ENCODE data around the gene MAPKBP1. TPM values are rescaled to one million over a fixed set of nuclear protein-coding genes. Genes with fewer than 3 reads are reported as not detected.
"Not testable (repeated sequence)": the region's sequence is repeated elsewhere in the genome, so short reads cannot be mapped to it uniquely, and the experiment has no call there.

MAPKBP1 gene
- 10 to 100 TPM; 35.3 to 64.4 (median 47.7) TPM for total RNA-seq

GRCh38 chr15:41774062-41774881 lies at the start of gene MAPKBP1:
MAPKBP1 (plus strand) TSS chr15:41774484; CDS start chr15:41775276, 792 bp downstream.
- peak; percentile 98 to 99 for DNase-seq (ENCODE audit: low spot score in 2 of 2)
- TF ChIP-seq POLR2A (IDR thresholded peaks at IDR 0.05) (no peak), CTCF (IDR thresholded peaks at IDR 0.05) (no peak)
- peak within 1 kb of the TSS; percentile 78 for H3K4me3 ChIP-seq (ENCODE audit: low read depth, poor library complexity, severe bottlenecking)
- intact Hi-C loops (cut with DNase I; ENCODE audit: low total_unique reads) = loop anchor here (5.0 kb wide), 1 partner anchor 38 kb away; no protein-coding TSS in a partner anchor
- WGBS, 2 donors = 0% methylated on average over 41 to 55 of the region's 62 CpGs

GRCh38 chr15:41727143-41727542 lies 47.1 kb upstream of the MAPKBP1 start:
- DNase-seq (ENCODE audit: low spot score in 2 of 2) = no peak
- intact Hi-C loops (cut with DNase I; ENCODE audit: low total_unique reads) = no loop called here
- 94 to 96% methylated on average over 3 of the region's 3 CpGs for WGBS, 2 donors
- TF ChIP-seq POLR2A (IDR thresholded peaks at IDR 0.05) = no peak
- no peak for TF ChIP-seq CTCF (IDR thresholded peaks at IDR 0.05)
- H3K4me3 ChIP-seq (ENCODE audit: low read depth, poor library complexity, severe bottlenecking) = no peak overlapping the region

- DNase-seq (ENCODE audit: low spot score in 2 of 2); H3K4me3 ChIP-seq (ENCODE audit: low read depth, poor library complexity, severe bottlenecking); intact Hi-C loops (cut with DNase I; ENCODE audit: low total_unique reads): not testable (repeated sequence)
- 89 to 92% methylated on average over 11 of the region's 11 CpGs for WGBS, 2 donors
These were observed 46.2 kb upstream of the MAPKBP1 start for GRCh38 chr15:41728061-41728460.

- TF ChIP-seq CTCF (IDR thresholded peaks at IDR 0.05) (no peak), POLR2A (IDR thresholded peaks at IDR 0.05) (no peak)
- DNase-seq (ENCODE audit: low spot score in 2 of 2) = no peak
- WGBS, 2 donors = 74 to 83% methylated on average over 4 of the region's 4 CpGs
- intact Hi-C loops (cut with DNase I; ENCODE audit: low total_unique reads) = no loop called here
- H3K4me3 ChIP-seq (ENCODE audit: low read depth, poor library complexity, severe bottlenecking) = no peak overlapping the region
These were observed 43.7 kb upstream of the MAPKBP1 start for GRCh38 chr15:41730543-41730942.

- intact Hi-C loops (cut with DNase I; ENCODE audit: low total_unique reads) = no loop called here
- DNase-seq (ENCODE audit: low spot score in 2 of 2) = no peak
- TF ChIP-seq POLR2A (IDR thresholded peaks at IDR 0.05) (no peak), CTCF (IDR thresholded peaks at IDR 0.05) (no peak)
- H3K4me3 ChIP-seq (ENCODE audit: low read depth, poor library complexity, severe bottlenecking) = no peak overlapping the region
- 94 to 100% methylated on average over 1 of the region's 1 CpG for WGBS, 2 donors
These were observed 41.8 kb upstream of the MAPKBP1 start for GRCh38 chr15:41732483-41732882.

- intact Hi-C loops (cut with DNase I; ENCODE audit: low total_unique reads) = no loop called here
- H3K4me3 ChIP-seq (ENCODE audit: low read depth, poor library complexity, severe bottlenecking) = no peak overlapping the region
- DNase-seq (ENCODE audit: low spot score in 2 of 2) = no peak
- 97 to 98% methylated on average over 4 of the region's 4 CpGs for WGBS, 2 donors
- no peak for TF ChIP-seq CTCF (IDR thresholded peaks at IDR 0.05)
- no peak for TF ChIP-seq POLR2A (IDR thresholded peaks at IDR 0.05)
These were observed 40.2 kb upstream of the MAPKBP1 start for GRCh38 chr15:41734079-41734478.
